Endometrium (tissue), 2 donors: ENCODE data around the gene PRPF38A.
"Not testable (repeated sequence)": the region's sequence is repeated elsewhere in the genome, so short reads cannot be mapped to it uniquely, and the experiment has no call there.

Source experiments
- FAIRE-seq: peaks from 2 replicates; lab custom pipeline; 2012; peaks lifted over from hg19 to GRCh38; lab: Jason Lieb, UNC
- donor health status: control.
- donor health status: control.

The PRPF38A gene

GRCh38 chr1:52404116-52404974, at the start of gene PRPF38A, which contains the start of gene ORC1:
TSS of gene PRPF38A (plus strand) at chr1:52404602. CDS start at chr1:52404750, 148 bp downstream.
TSS of gene ORC1 (minus strand) at chr1:52404423. CDS start at chr1:52402223, 2,200 bp downstream.
- FAIRE-seq = peak; percentile 98

- FAIRE-seq = no peak
Measured at GRCh38 chr1:52355436-52355835, 49.0 kb upstream of the PRPF38A start.

- no peak for FAIRE-seq
Measured at GRCh38 chr1:52355847-52356505, 48.4 kb upstream of the PRPF38A start.

GRCh38 chr1:52356818-52357355, 47.5 kb upstream of the PRPF38A start:
- no peak for FAIRE-seq

- FAIRE-seq = no peak
Measured at GRCh38 chr1:52357397-52357796, 47.0 kb upstream of the PRPF38A start.

- FAIRE-seq = no peak
Measured at GRCh38 chr1:52358851-52359497, 45.4 kb upstream of the PRPF38A start.

- FAIRE-seq = no peak
Measured at GRCh38 chr1:52359676-52360594, 44.5 kb upstream of the PRPF38A start.

- FAIRE-seq = no peak
Measured at GRCh38 chr1:52360595-52360968, 43.8 kb upstream of the PRPF38A start.

GRCh38 chr1:52364235-52364839, 40.1 kb upstream of the PRPF38A start:
- no peak for FAIRE-seq

- FAIRE-seq = no peak
Measured at GRCh38 chr1:52365071-52365745, 39.2 kb upstream of the PRPF38A start.

- peak; percentile 26 for FAIRE-seq
Measured at GRCh38 chr1:52365746-52366516, 38.5 kb upstream of the PRPF38A start, which contains the start of gene CC2D1B. TSS of gene CC2D1B (minus strand) at chr1:52366205. CDS start at chr1:52364620, 1,585 bp downstream.

- no peak for FAIRE-seq
Measured at GRCh38 chr1:52366517-52366827, 37.9 kb upstream of the PRPF38A start.

GRCh38 chr1:52367272-52367671, 37.1 kb upstream of the PRPF38A start:
- no peak for FAIRE-seq

- FAIRE-seq = no peak
Measured at GRCh38 chr1:52368383-52369172, 35.8 kb upstream of the PRPF38A start.

- not testable (repeated sequence) for FAIRE-seq
Measured at GRCh38 chr1:52369851-52370250, 34.6 kb upstream of the PRPF38A start.

GRCh38 chr1:52385376-52385775, 19.0 kb upstream of the PRPF38A start:
- no peak for FAIRE-seq

GRCh38 chr1:52386458-52386857, 17.9 kb upstream of the PRPF38A start:
- no peak for FAIRE-seq

GRCh38 chr1:52393174-52393573, 11.2 kb upstream of the PRPF38A start:
- FAIRE-seq = no peak

GRCh38 chr1:52399629-52400028, 4.8 kb upstream of the PRPF38A start:
- no peak for FAIRE-seq
